Fibroblast of peridontal ligament (primary cell): ENCODE data around the gene ZFYVE27.
A peak's percentile ranks its signal among the peaks of the same experiment; 100 is the strongest.

Experiments used
- DNase-seq: peaks from one replicate; pipeline ENCODE4 v3.0.0-alpha.2; 2010; ENCODE audit errors: extremely low read depth

ZFYVE27 gene

DNA sequence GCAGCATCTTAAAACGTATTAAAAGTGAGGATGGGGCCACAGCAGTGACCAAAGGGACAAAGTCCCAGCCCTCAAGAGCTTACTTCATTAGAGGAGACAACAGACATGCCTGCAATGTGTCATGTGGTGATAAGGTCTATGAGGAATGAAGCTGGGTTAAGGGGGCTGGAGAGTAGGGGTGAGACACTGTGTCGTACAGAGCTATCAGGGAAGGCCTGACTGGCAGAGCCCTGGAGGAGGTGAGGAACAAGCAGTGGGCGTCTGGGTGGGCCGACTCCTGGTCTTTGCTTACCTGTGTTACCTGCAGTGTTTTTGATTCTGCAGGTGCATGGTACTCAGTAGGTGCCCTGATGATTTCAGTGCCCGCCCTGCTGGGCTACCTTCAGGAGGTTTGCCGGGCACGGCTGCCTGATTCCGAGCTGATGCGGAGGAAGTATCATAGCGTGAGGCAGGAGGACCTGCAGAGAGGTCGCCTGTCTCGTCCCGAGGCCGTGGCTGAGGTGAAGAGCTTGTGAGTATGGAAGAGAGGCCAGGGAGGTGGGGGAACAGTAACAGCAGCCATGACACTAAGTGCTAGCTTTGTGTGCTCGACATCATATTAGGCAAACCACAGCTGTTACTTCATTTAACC lies 7.6 kb downstream of the ZFYVE27 start:
- DNase-seq, result no peak

DNA sequence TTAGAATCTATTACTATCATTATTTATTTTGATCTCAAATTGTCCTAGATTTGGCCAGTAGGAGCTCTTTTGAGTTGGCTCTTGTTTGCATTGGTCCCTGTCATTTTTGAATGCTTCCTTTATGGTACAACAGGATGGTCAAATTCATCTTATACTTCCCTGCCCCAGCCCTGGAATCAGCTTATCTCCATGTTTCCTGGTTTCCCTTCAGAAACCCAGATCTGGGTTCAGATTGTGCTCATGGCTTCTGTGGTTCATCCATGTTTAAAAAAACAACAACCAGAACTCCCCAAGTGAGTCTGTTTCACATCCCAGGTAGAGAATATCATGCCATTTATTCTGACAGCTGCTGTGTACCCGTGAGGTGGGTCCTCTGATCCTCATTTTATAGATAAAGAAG lies 10.6 kb downstream of the ZFYVE27 start:
- DNase-seq, result no peak

DNA sequence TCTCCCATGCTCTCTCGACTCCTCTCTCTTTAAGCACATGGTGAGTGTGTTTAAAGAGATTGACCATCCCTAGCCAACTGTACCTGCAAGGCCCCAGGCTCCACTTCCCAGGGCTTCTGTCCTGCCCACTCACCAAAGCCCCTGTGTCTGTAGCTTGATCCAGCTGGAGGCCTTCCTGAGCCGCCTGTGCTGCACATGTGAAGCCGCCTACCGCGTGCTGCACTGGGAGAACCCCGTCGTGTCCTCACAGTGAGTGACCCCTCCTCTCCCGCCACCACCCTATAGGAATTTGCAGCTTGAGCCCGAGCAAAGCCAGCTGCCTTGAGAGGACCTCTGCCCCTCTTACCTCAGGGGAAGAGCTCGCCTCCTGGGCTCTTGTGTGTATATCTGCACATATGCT lies 11.2 kb downstream of the ZFYVE27 start:
- DNase-seq, result no peak

DNA sequence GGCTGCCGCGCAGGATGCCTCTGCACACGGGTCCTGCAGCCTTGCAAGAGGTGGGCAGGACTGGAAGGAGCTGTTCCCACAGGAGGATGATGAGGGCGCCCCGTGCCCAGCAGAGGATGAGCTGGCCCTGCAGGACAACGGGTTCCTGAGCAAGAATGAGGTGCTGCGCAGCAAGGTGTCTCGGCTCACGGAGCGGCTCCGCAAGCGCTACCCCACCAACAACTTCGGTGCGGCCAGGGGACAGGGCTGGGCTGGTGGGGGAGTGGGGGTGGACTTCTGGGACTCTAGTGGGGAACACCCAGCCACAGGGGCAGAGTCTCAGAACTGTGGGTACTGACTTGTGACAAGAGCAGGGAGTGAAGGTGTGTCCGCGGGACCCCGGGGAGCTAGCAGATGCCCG lies 16.0 kb downstream of the ZFYVE27 start:
- DNase-seq, result no peak

DNA sequence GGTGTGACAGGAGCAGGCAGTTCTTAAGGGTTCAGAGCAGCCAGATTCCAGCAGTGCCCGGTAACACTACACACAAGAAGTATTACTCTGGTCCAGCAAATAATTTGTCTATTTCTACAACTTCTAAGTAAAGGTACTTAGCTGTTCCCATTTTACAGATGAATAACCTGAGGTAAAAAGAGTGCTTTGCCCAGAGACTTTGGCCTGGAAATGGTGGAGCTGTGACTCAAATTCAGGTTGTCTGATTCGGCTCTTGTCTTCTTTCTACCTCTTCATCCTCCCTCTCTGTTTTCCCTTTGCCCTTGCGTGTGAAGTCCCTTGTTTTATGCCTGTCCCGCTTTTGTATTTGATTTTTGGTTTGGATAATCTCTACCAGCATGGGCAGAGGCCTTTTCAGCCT lies 17.8 kb downstream of the ZFYVE27 start:
- no peak for DNase-seq

DNA sequence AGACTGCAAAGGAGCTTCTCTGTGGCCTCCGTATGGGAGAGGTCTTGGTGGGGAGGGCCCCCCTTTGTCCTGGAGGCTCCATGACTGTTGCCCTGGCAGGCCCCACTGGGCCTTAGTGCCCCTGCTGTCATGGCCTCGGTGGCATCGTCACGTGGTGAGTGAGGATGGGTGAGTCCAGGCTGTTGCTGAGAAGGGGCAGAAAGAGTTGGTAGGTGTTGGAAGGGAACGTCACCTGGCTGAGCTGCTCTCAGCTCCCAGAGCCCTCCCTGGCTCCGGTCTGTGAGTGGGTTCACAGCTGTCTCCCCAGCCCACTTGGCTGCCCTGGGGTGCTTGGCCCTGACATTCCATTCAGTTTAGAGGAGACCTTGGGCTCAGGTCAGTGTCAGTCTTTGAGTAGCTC lies 18.8 kb downstream of the ZFYVE27 start:
- no peak for DNase-seq

DNA sequence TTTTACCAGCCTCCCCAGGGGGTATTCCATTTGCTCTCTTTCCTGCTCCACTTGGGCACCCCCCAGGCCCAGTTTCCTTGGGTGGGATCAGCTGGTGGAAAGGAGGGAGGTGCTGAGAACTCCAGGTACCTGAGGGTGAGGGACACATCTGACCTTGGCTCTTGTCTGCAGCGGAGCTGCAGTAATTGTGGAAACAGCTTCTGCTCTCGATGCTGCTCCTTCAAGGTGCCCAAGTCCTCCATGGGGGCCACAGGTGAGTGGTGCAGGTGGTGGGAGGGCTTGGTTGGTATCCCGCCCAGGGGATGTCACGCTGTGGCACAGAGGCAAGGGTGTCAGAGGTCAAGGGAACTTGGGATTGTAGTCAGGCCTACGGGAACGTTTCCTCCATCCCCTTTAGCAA lies 20.5 kb downstream of the ZFYVE27 start:
- DNase-seq, result no peak

DNA sequence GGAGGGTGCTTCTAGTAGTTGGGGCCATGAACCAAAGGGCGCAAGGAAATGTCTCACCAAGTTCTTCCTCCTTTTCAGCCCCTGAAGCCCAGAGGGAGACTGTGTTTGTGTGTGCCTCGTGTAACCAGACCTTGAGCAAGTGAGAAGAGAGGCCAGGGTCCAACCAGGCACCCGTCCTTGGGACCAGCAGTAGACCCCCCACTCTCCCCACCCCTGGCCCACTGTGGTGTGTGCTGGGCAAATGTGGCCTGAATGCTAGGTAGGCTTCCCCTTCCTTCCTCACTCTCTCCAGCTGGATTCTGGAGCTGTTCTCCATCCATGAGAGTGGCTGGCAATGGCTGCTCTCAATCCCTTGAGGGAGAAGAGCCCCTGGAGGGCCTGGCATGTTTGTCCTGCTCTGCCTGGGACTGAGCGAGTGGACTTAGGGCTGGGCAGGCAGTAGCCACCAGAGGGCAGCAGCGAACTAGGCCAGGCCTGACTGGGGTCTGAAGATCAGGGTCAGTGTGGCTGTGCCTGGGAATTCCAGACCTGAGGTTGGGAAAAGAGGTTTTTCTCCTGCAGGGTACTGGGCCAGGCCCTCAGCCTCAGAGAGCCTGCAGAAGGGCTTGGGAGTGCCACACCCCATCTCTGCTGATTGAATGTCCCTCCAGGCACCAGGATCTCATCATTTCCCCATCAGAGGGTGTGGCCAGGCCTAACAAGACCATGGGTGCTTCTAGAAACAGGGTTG lies 22.4 kb downstream of the ZFYVE27 start:
- peak; percentile 62 for DNase-seq

DNA sequence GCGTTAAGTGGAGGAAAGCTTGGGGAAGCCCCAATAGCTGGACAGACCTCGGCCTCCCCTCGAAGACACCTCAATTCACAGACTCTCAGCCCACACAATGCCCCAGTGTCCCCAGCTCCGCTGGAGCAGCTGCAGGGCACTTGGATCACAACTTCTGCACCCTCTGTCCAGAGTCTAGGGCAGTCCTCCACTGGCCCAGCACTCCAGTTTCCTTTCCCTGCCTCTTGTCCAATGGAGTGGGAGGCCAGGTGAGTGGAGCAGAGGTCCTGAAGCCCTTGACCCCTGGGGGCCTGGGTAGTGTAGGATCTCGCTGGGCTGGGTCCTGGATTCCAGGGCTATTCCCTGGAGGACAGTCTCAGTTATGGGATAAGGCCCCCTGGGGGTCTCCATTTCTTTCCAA lies 23.0 kb downstream of the ZFYVE27 start:
- no peak for DNase-seq

DNA sequence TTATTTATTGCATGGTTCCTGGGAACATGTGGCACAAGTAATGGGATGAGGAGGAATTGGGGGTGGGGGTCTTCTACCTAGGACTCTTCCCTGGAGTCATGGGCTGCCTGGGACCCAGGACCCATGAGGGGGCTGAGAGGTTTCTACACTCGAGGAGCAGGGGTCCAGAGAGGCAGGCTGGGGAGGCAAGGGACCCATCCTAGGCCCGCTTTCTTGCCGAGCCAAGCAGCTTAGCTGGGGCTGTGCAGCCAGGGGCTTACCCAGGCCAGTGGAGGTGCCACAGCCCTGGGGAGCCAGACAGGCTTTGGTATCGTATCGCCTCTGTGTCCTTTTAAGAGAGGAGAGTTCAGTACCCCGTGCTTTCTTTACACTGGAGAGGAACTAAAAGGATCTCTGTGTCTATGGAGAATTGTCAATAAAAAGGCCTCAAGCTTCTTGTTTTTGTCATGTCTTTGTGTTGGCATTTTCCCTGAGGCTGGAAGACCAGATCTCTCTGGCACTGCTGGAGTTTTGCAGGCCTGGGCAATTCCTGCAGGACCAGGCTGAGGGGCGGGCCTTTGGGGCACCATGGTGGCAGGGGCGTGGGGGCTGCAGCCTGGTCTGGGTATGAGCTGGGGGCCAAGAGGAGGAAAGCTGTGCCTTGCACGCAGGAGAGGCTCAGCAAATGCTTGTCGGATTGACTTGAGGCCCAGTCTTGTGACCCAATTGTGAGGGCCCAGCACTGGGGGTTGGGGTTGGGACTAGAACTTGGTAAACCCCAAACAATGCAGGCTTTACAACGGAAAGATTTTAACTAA lies 23.7 kb downstream of the ZFYVE27 start:
- DNase-seq, result no peak

DNA sequence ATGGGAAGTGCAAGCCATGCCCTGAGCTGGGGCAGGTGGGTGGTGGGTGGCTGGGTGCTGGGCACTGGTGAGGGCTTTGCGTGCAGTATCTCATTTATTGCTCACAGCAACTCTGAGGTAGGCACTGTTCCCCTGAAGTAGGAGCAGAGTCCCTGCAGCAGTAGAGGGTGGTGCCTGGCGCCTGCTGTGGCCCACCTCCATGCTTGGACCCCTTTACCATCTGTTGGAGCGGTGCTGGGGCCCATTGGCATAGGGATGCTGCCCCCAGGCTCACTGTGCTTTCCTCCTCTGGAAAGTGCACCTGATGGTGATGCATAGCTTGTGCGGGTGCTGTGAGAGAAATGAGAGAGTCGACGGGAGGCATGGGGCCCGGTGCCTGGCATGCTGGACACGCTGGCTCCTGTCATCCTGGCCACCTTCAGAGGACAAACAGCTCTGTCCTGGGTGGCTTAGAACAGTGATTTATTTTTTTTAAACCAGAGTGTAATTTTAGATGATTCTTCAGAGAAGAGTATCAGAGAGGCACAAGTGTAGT lies 24.5 kb downstream of the ZFYVE27 start:
- DNase-seq, result no peak

DNA sequence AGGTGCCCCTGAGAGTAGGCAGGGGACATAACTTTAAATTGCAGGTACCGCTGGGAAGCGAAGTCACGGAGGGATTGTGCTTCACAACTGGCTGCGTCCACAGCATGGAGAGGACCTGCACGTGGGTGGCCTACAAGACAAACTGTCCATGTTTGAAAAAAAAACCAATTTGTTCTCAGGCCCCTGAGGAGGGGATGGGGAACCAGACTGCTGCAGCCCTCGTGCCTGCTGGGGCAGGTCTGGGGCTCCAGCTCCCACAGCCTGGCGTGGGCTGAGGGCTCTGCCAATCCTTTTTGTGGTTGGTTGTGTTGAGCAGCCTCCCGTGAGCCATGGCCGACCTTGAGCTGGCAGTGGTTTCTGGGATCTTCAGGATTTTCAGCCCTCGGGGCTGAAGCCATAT lies 25.1 kb downstream of the ZFYVE27 start:
- no peak for DNase-seq

DNA sequence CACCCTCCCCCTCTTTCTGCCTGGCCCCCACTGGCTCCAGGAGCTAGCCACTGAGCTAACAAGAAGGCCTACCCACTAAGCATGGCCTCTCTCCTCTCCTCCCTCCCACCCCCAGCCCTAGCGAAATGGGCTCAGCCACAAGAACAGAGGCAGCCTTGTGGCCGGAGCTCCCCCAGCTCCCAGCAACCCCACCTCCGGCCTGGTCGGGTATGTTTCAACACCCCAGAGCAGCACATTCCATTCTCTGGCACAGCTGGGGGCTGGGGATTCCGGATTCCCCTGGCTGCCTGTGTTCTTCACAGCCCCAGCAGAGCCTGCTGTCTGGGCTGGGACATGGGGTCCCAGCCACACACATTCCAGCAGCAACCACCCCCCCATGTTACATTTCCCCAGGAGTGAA lies 25.9 kb downstream of the ZFYVE27 start:
- DNase-seq, result peak; percentile 7

DNA sequence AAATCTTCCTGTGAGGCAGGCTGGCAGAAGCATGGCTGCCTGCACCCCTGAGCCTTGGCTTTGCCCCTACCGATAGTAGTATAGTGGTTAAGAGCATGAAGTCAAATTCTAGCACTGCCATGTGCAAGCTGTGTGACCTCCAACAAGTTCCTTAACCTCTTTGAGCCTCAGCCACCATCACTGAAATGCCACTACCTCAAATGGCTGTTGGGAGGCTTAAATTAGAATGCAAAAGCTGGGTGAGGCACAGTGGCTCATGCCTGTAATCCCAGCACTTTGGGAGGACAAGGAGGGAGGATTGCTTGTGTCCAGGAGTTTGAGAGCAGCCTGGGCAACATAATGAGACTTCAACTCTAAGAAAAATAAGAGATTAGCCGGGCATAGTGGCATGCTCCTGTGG lies 26.5 kb downstream of the ZFYVE27 start:
- DNase-seq, result no peak

DNA sequence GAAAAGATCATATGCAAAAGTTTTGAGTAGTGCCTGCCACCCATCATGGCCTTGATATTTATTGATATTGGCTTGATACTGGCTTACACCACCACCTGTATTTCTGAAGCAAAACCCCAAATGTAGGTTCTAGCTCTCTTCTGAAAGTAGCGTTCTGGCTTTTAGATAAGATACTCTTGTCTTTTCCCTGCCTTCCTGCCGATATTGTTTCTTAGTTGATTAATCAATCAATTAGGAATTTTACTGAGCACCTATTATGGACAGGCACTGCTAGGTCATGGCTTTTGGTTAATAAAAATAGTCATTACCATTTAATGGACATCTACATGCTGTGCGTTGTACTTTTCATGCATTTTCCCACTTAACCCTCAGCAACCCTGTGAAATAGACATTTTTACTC lies 27.0 kb downstream of the ZFYVE27 start:
- no peak for DNase-seq

DNA sequence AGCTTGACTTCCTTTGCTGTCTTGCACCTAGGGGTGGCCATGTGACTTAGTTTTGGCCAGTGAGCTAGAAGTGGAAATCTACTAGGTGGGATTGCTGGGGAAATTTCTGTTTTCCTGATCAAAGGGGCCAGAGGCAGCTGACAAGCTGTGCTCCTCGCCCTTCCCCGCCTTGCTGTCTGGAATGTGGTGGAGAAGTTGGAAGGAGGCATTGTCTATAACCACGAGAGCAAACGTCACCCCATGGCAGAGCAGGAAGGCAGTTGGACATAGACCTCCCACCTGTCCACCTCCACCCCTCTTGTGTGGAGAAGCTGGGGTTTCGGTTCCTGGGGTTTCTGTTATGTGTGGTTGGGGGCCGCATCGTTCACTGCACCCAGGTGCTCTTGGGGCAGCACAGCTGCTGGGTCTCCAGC lies 27.6 kb downstream of the ZFYVE27 start:
- no peak for DNase-seq

DNA sequence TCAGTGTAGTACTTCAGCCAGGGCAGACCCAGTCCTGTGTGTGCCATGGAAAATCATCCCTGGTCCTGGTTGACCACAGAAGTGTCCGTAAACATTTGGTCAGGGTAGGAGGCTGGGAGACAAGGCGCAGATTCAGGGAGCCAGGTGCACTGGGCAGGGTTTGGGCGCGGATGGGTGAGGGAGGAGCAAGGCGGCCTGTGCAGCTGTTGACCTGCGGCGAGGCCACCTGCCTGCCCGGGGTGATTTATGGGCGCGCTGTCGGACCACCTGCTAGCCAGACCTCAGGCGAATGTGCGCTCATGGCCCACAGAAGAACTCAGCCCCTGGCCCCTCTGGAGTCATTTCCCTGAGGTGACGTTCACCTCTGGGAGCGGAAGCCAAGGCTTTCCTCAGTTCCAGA lies 28.3 kb downstream of the ZFYVE27 start:
- DNase-seq, result no peak

DNA sequence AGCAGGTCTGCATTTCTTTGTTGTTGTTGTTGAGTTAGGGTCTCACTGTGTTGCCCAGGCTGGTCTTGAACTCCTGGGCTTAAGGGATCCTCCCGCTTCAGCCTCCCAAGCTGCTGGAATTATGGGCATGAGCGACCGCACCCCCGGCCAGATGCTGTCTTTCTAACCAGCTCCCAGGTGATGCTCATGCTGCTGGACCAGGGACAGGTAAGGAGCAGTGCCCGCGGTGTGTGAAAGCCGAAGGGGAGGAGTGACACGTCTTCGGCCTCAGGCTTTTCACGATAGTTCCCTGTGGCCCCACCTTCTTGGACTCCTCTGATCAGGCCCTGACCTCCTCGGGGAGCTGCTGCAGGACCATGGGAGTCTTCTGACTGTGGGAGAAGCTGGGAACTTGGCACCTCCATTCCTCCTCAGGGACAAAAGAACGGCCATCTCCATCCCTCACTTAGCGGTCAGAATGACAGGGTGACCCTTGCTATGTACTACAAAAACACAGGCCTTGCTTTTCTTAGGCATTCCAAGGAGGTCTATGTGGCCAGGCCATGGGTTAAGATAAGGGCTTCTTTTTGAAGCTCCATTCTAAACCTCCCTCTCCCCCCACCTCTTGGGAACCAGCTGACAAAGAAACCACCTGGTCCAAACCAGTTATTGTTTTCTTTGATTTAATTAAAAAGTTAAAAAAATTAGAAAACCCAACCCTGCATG lies 29.3 kb downstream of the ZFYVE27 start:
- no peak for DNase-seq

DNA sequence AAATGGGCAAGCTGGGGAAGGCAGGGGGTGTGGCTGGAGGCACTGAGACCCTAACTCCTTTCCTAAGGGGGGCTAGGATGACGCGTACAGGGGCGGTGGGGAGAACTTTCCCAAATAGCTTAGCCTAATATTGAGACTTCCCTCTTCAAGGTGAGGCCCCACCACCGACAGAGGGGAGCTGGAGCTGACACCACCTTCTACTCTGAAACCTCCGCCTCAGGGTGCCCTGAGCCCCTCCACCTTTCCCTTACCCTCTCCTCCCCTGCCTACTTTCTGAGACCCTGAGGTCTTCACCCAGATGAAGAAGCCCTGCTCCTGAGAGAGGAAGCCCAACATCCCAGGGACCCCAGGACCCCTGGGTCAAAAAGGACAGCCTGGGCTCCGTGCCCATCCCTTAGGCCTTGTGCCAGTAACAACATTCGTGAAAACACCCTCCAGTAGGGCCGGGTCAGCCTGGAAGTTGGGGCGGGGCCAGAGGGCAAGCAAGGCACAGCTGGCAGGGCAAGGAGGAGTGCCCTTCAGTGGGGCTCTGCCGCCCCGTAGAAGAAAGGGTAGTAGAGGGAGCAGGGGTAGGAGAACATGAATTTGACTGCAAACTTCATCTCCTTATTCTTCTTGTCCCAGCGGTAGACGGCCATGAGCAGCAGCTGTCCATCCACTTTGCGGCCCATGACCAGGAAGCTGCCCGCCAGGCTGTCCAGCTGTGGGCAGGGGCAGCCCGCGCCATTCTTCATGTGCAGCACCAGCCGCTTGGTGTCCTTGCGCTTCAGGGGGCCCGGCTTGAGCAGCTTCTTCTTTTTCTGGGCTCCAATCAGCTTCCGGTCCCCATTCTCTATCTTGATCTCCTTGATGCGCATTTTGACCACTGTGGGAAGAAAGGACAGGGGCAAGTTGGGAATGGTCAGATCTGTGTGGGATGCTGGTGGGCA lies 30.3 kb downstream of the ZFYVE27 start:
- DNase-seq, result no peak

DNA sequence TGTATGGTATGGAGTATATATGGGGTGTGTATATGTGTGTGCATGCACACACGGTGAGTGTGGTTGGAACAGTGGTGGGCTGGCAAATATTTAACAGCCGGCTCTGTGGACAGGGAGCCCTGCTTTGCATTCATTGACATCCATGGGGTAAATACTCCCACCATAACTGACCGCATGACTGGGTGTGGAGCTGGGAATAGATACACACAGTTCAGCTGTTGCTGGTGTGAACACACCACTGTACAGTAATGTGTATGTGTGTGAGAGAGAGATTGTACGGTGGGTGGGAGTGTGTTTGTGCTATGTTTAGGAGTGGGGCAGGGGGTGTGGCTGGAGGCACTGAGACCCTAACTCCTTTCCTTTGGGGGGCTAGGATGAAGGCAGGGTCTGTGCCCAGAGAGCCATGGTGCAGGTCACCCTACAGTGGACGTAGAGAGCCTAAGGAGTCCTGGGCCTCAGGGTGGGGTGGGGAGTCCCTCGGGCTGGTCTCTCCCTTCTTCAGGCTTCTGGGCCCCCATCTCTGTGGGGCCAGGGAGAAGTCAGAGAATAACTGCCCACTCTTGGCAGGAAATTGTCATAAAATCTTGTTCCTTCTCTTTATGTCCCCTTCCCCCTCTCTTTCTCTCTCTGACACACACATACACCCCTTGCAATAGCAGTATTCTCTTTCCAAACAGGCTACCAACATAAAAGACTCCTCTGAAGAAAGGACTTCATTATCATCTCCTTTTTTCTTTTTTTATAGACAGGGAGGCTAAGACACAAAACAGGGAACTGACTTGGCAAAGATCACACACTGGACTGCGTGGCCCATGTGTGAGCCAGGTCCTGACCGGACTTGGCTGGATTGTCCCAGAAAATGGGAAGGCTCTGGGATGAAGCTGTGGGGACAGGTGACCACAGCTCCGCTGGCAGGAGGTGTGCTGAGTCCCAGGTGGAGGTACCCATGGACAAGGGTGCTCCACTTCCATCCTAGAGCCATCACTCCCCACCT lies 31.7 kb downstream of the ZFYVE27 start:
- DNase-seq, result no peak
